Thyroid gland (tissue), 4 donors: Measurements from ENCODE around the gene CCNB1IP1.

ENCODE experiments used
- CTCF ChIP-seq, 6 experiments: fragments of 200-600 bp in 3 of 6; fragments of 450-650 bp in 3 of 6; sonication (generic) in 3 of 6; IDR thresholded peaks; one replicate each; pipeline ENCODE4 v1.5.1; 2016 to 2019; ENCODE audit warnings: antibody characterized with exemption in 6 of 6, mild to moderate bottlenecking in 2 of 6, inconsistent platforms in 1 of 6, moderate library complexity in 1 of 6
- POLR2A ChIP-seq, 2 donors: fragments of 450-650 bp; IDR thresholded peaks; one replicate each; pipeline ENCODE4 v1.6.1; 2017; ENCODE audit warnings: antibody characterized with exemption in 2 of 2, mild to moderate bottlenecking in 2 of 2, moderate library complexity in 1 of 2

DNA sequence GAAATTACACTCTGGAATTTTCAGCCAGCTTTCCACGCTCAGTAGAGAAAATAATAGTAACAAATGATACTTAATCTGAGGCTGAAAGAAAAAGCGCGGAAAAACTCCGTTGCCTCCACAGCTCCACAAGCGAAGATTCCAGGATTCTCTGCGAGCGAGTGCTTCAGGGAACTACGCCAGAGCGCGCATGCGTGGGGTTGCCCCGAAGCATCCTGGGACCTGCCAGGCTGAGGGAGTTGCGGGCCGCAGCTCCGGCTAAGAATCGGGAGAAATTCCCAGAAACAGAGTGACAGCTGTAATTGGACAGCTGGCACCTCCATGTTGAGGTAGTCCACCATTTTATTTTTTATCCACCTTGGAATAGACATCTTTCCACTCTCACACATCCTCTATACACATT is 15.4 kb downstream of the CCNB1IP1 start:
- TF ChIP-seq CTCF (IDR thresholded peaks at IDR 0.05) = no peak
- TF ChIP-seq POLR2A (IDR thresholded peaks at IDR 0.05) = no peak
